BJ (cell line): ENCODE results near the gene KANK2. TPM values are rescaled to one million over a fixed set of nuclear protein-coding genes. Genes with fewer than 3 reads are reported as not detected.

Experiments used
- CTCF ChIA-PET: fragments of 350-600 bp; formaldehyde crosslinking; extraction: SDS; loops from one replicate; lab custom pipeline; 2021; ENCODE audit warnings: antibody characterized with exemption, inconsistent platforms; lab: Yijun Ruan, JAX
- POLR2A ChIA-PET: fragments of 300-600 bp; sonication (Branson Sonifier 250); formaldehyde crosslinking; extraction: SDS; loops from one replicate; lab custom pipeline; 2021; ENCODE audit warnings: antibody characterized with exemption; lab: Charles Lee
- DNase-seq: peaks from one replicate; pipeline ENCODE4 v3.0.0-alpha.2; 2011; ENCODE audit warnings: low read depth
- H3K27me3 ChIP-seq: 2 replicates; pipeline ENCODE4 v1.6.0; 2011; ENCODE audit warnings: low read length; ENCODE audit not compliant: control insufficient read depth, insufficient read depth
- H3K36me3 ChIP-seq: 2 replicates; pipeline ENCODE4 v1.5.1; 2011; ENCODE audit warnings: low read length; ENCODE audit not compliant: control insufficient read depth, insufficient read depth
- H3K4me3 ChIP-seq: 2 replicates; pipeline ENCODE4 v1.5.1; 2011; ENCODE audit warnings: low read depth, mild to moderate bottlenecking, control low read depth, low read length
- CTCF ChIP-seq: IDR thresholded peaks from 2 replicates; pipeline ENCODE4 v1.5.1; 2011; ENCODE audit warnings: low read depth, mild to moderate bottlenecking, control low read depth, inconsistent platforms, low read length, moderate library complexity; ENCODE audit not compliant: insufficient read depth
- polyA plus RNA-seq: library from polyadenylated mRNA; depleted of rRNA; stranded (reverse); fragments of >200 nt; gene quantifications from 2 replicates; pipeline ENCODE4 v1.2.3, GENCODE V29; 2011

Gene KANK2
- polyA plus RNA-seq, 1 experiment, result 176 TPM

GRCh38 chr19:11192957-11193939 lies 4.1 kb downstream of the KANK2 start:
- no peak overlapping the region for H3K4me3 ChIP-seq
- H3K36me3 ChIP-seq, result peaks cover 31% of the 10 kb centered on the region
- DNase-seq, result no peak
- ChIA-PET POLR2A (no interaction called here), CTCF (interaction anchor here (1.0 to 1.6 kb wide), 3 partner anchors 24 to 56 kb away, joined by 3 to 5 read pairs (median 4); partner anchors contain the start of gene SPC24)
- TF ChIP-seq CTCF, result no peak
- H3K27me3 ChIP-seq, result no peaks in the 10 kb centered on the region

GRCh38 chr19:11191934-11192333 lies 5.4 kb downstream of the KANK2 start:
- DNase-seq, result no peak
- no peak for TF ChIP-seq CTCF
- Histone ChIP-seq H3K4me3 (no peak overlapping the region), H3K27me3 (no peaks in the 10 kb centered on the region), H3K36me3 (peaks cover 33% of the 10 kb centered on the region)
- POLR2A ChIA-PET, result no interaction called here
- CTCF ChIA-PET, result interaction anchor here (0.7 to 1.0 kb wide), 2 partner anchors 53 to 66 kb away, joined by 3 read pairs; no protein-coding TSS in a partner anchor

- CTCF ChIA-PET, result interaction anchor here (0.7 to 1.0 kb wide), 2 partner anchors 53 to 65 kb away, joined by 3 read pairs; no protein-coding TSS in a partner anchor
- H3K27me3 ChIP-seq, result no peaks in the 10 kb centered on the region
- no peak overlapping the region for H3K4me3 ChIP-seq
- TF ChIP-seq CTCF, result no peak
- peak; percentile 62 for DNase-seq
- POLR2A ChIA-PET, result no interaction called here
- H3K36me3 ChIP-seq, result peaks cover 36% of the 10 kb centered on the region
Measured at GRCh38 chr19:11191273-11191755, 6.0 kb downstream of the KANK2 start.

- no peak for DNase-seq
- H3K4me3 ChIP-seq, result no peak overlapping the region
- ChIA-PET CTCF (no interaction called here), POLR2A (no interaction called here)
- peaks cover 40% of the 10 kb centered on the region for H3K36me3 ChIP-seq
- no peaks in the 10 kb centered on the region for H3K27me3 ChIP-seq
- TF ChIP-seq CTCF, result no peak
Measured at GRCh38 chr19:11190501-11190900, 6.8 kb downstream of the KANK2 start.

- DNase-seq, result no peak
- CTCF ChIA-PET, result no interaction called here
- no peak for TF ChIP-seq CTCF
Measured at GRCh38 chr19:11187441-11187840, 9.9 kb downstream of the KANK2 start.

More at GRCh38 chr19:11187441-11187840, 9.9 kb downstream of the KANK2 start:
- POLR2A ChIA-PET, result no interaction called here
- H3K4me3 ChIP-seq, result no peak overlapping the region
- H3K27me3 ChIP-seq, result no peaks in the 10 kb centered on the region
- peaks cover 27% of the 10 kb centered on the region for H3K36me3 ChIP-seq
